Measurements from ENCODE around the gene ZBTB16. TPM values are rescaled to one million over a fixed set of nuclear protein-coding genes. Genes with fewer than 3 reads are reported as not detected.

Gene ZBTB16
- total and polyA plus RNA-seq, 8 donors = 7.9 to 318 (median 55.3) TPM

DNA sequence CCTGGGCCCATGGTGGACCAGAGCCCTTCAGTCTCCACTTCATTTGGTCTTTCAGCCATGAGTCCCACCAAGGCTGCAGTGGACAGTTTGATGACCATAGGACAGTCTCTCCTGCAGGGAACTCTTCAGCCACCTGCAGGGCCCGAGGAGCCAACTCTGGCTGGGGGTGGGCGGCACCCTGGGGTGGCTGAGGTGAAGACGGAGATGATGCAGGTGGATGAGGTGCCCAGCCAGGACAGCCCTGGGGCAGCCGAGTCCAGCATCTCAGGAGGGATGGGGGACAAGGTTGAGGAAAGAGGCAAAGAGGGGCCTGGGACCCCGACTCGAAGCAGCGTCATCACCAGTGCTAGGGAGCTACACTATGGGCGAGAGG is 4.3 kb downstream of the ZBTB16 start:
- no peaks in the 10 kb centered on the region for H3K9me3 ChIP-seq
- TF ChIP-seq EP300 (IDR thresholded peaks at IDR 0.05) (no peak), POLR2AphosphoS5 (IDR thresholded peaks at IDR 0.05) (no peak), POLR2A (IDR thresholded peaks at IDR 0.05) (no peak)
- TF ChIP-seq, protein P1, sequence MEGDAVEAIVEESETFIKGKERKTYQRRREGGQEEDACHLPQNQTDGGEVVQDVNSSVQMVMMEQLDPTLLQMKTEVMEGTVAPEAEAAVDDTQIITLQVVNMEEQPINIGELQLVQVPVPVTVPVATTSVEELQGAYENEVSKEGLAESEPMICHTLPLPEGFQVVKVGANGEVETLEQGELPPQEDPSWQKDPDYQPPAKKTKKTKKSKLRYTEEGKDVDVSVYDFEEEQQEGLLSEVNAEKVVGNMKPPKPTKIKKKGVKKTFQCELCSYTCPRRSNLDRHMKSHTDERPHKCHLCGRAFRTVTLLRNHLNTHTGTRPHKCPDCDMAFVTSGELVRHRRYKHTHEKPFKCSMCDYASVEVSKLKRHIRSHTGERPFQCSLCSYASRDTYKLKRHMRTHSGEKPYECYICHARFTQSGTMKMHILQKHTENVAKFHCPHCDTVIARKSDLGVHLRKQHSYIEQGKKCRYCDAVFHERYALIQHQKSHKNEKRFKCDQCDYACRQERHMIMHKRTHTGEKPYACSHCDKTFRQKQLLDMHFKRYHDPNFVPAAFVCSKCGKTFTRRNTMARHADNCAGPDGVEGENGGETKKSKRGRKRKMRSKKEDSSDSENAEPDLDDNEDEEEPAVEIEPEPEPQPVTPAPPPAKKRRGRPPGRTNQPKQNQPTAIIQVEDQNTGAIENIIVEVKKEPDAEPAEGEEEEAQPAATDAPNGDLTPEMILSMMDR (IDR thresholded peaks at IDR 0.05) = no peak
- H3K4me1 ChIP-seq = peaks cover 56 to 86% (median 67%) of the 10 kb centered on the region in 4 donors
- no peak for DNase-seq
- intact Hi-C loops (cut with DNase I; ENCODE audit: low total_unique reads) = loop anchor here (10.0 kb wide), 1 partner anchor 121 kb away; no protein-coding TSS in a partner anchor
- H3K4me3 ChIP-seq = peak overlapping the region; percentile 93 to 97 (median 96)
- H3K27ac ChIP-seq = peak overlapping the region in 1 of 5 donors; percentile 99
- peaks cover 50 to 79% (median 65%) of the 10 kb centered on the region in 4 donors for H3K36me3 ChIP-seq
- H3K27me3 ChIP-seq = peaks cover 0 to 17% (median 0%) of the 10 kb centered on the region in 3 donors
- WGBS, 5 donors = 91 to 99% (median 95%) methylated on average over 7 to 8 of the region's 8 CpGs

DNA sequence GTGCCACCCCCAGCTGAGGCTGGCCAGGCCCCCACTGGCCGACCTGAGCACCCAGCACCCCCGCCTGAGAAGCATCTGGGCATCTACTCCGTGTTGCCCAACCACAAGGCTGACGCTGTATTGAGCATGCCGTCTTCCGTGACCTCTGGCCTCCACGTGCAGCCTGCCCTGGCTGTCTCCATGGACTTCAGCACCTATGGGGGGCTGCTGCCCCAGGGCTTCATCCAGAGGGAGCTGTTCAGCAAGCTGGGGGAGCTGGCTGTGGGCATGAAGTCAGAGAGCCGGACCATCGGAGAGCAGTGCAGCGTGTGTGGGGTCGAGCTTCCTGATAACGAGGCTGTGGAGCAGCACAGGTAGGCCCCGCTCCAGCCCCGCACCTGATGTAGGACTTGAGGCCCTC is 4.7 kb downstream of the ZBTB16 start:
- Histone ChIP-seq H3K27ac (peak overlapping the region in 1 of 5 donors; percentile 99), H3K4me1 (peaks cover 52 to 86% (median 65%) of the 10 kb centered on the region in 4 donors), H3K4me3 (peak overlapping the region; percentile 93 to 97 (median 96)), H3K9me3 (no peaks in the 10 kb centered on the region), H3K36me3 (peaks cover 55 to 83% (median 69%) of the 10 kb centered on the region in 4 donors), H3K27me3 (peaks cover 0 to 13% (median 0%) of the 10 kb centered on the region in 3 donors)
- TF ChIP-seq POLR2A (IDR thresholded peaks at IDR 0.05) (no peak), POLR2AphosphoS5 (IDR thresholded peaks at IDR 0.05) (peak in 1 of 3 donors; percentile 50)
- intact Hi-C loops (cut with DNase I; ENCODE audit: low total_unique reads) = loop anchor here (10.0 kb wide), 1 partner anchor 121 kb away; no protein-coding TSS in a partner anchor
- WGBS, 5 donors = 79 to 88% (median 86%) methylated on average over 11 to 14 of the region's 14 CpGs
- DNase-seq = no peak

DNA sequence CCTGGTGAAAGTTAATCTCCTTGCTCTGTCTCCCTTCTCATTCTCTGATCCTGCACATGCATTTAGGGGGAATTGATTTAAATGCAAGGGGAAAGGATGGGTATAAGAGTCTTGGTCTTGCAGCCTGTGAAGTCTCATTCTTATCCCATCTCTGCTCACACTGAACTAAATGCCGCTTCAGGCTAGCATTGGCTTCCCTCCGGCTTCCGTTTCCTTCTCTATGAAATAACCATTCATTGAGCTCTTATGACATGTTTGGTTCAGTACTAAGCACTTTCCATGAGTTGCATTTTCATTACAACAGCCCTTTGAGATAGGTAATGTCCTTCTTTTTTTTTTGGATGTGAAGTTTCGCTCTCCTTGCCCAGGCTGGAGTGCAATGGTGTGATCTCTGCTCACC is 5.6 kb downstream of the ZBTB16 start:
- Histone ChIP-seq H3K4me3 (peak overlapping the region; percentile 93 to 97 (median 96)), H3K9me3 (no peaks in the 10 kb centered on the region), H3K36me3 (peaks cover 57 to 90% (median 74%) of the 10 kb centered on the region in 4 donors), H3K27me3 (peaks cover 0 to 5% (median 0%) of the 10 kb centered on the region in 3 donors), H3K4me1 (peaks cover 52 to 85% (median 69%) of the 10 kb centered on the region in 4 donors), H3K27ac (peak overlapping the region in 1 of 5 donors; percentile 99)
- no peak for DNase-seq
- TF ChIP-seq, protein P1 (IDR thresholded peaks at IDR 0.05) = no peak
- TF ChIP-seq EP300 (IDR thresholded peaks at IDR 0.05) (no peak), POLR2A (IDR thresholded peaks at IDR 0.05) (no peak), POLR2AphosphoS5 (IDR thresholded peaks at IDR 0.05) (no peak)
- WGBS, 5 donors = 79 to 94% (median 88%) methylated on average over 4 of the region's 4 CpGs
- intact Hi-C loops (cut with DNase I; ENCODE audit: low total_unique reads) = loop anchor here (10.0 kb wide), 1 partner anchor 120 kb away; no protein-coding TSS in a partner anchor

DNA sequence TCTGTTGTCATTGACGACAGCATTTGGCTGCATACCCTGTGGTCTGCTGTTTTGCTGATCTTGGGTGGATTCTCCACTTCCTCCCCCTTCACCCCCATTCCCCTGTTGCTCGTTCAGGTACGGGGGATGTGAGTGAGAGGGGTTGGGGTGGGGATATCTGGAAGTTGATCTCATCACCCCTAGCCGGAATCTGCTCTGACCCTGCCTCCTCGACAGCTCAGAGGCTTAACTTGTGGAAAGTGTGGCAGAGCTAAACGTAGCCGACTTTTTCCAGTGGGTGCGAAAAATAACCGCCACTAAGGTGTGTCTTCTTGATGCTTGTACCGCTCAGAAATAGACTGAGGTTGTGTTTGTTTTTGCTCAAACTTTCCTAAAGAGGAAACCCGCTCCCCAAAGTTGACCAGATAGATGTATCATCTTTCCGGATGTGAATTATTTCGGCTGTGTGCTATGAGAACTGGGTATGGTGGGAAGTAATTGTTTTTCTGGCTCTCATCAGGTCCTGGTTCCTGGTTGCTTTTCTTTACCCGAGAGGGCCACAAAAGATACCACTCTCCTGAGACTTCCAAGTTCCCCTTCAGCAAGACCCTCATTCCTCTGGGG is 6.6 kb downstream of the ZBTB16 start:
- peaks cover 62 to 90% (median 82%) of the 10 kb centered on the region in 4 donors for H3K36me3 ChIP-seq

More for the DNA sequence above, 6.6 kb downstream of the ZBTB16 start:
- Histone ChIP-seq H3K9me3 (no peaks in the 10 kb centered on the region), H3K4me1 (peaks cover 58 to 94% (median 77%) of the 10 kb centered on the region in 4 donors), H3K4me3 (peak overlapping the region; percentile 93 to 97 (median 96)), H3K27ac (peak overlapping the region in 1 of 5 donors; percentile 99), H3K27me3 (no peaks in the 10 kb centered on the region)
- no peak for DNase-seq
- intact Hi-C loops (cut with DNase I; ENCODE audit: low total_unique reads) = loop anchor here (10.0 kb wide), 1 partner anchor 119 kb away; no protein-coding TSS in a partner anchor
- TF ChIP-seq POLR2AphosphoS5 (IDR thresholded peaks at IDR 0.05) (no peak), EP300 (IDR thresholded peaks at IDR 0.05) (no peak), POLR2A (IDR thresholded peaks at IDR 0.05) (no peak)
- TF ChIP-seq, protein P1 (IDR thresholded peaks at IDR 0.05) = no peak
- WGBS, 5 donors = 79 to 93% (median 86%) methylated on average over 14 of the region's 14 CpGs

Data from stomach (tissue), 9 donors.